Endometrium (tissue), 2 donors: ENCODE results near the gene CXCL16.

ENCODE experiments used
- FAIRE-seq: peaks from 2 replicates; lab custom pipeline; 2012; peaks lifted over from hg19 to GRCh38; lab: Jason Lieb, UNC
- donor health status: control.
- donor health status: control.

CXCL16 gene

DNA sequence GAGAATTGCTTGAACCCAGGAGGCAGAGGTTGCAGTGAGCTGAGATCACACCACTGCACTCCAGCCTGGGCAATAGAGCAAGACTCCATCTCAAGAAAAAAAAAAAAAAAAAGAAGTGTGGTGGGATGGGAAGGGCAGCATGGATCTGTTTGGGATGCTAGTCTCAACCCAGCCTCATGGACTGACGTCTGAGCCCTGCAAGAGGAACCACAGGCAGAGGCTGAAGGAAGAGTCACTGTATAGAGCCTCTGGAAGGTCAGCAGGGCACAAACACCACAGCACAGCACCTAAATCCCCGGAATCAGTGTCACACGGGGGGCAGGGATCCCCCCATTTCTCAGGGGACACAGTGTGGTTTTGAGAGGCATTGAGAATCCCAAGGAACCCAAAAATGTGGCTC is 10.9 kb upstream of the CXCL16 start:
- FAIRE-seq = no peak

DNA sequence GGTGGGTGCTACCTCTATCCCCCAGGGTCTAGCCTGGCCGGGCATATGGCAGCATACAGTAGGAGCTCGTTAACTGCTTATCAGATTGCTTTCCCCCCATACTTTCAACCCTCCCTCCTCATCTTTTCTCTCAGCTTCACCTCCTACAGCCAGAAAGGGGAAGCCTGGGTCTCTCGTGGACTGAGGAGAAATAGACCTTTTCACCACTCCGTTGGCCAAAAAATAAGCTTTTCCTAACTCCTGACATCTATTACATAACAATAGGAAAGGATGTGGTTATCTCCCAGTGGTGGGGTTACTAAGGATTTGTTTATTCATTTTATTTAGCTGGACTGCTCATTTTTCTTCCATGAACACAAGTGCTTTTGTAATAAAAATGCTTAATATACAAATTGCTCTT is 9.0 kb upstream of the CXCL16 start:
- no peak for FAIRE-seq

DNA sequence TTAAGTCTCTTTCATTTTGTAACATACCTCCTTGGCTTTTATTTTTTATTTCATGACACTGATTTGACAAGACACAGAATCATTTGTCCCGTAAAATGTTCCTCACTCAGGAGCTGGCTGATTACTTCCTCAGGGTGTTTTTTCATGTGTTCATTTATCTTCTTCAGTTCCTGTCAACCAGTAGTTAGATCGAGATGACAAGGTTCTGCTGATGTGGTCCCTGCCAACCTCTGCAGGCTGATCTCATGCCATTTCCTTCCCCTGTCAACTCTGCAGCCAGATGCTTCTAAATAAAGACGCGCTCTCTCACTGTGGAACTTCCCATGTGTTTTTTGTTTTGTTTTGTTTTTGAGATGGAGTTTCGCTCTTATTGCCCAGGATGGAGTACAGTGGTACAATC is 8.1 kb upstream of the CXCL16 start:
- FAIRE-seq = no peak

DNA sequence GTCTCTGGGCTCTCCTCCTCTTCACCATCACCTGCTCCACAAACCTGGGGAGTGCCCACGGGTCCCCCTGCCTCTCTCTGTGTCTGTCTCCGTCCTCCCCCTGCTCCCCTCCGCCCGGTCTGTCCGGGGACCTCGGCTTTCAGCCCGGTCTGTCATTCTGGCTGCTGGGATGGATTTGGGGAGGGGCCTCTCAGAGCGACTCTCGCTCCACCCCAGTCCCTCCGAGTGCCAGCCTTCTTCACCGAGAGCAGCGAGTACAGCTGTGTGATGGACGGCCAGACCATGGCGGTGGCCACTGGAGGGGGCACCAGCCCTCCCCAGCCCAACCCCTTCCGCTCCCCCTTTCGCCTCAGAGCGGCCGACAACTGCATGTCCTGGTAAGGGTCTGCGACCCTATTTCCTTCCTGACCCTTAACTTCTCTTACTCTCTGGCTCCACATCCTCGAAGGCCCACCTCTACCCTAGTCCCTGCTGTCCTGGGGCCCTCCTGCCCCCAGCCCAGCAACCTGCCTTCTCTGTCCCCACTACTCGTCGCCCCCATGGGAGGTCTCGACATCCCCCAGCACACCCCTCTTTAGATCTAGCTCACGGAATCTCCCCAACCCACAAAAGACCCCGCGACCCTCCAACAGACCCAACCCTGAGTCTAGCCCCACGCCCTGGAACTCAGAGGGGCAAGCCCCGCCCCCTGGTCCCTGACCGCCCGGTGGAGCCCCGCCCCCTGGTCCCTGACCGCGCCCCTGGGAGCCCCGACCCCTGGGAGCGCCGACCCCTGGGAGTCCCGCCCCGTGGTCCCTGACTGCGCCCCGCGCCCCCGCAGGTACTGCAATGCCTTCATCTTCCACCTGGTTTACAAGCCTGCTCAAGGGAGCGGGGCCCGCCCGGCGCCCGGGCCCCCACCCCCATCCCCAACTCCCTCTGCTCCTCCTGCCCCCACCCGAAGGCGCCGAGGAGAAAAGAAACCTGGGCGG is 5.6 kb upstream of the CXCL16 start:
- FAIRE-seq = no peak

DNA sequence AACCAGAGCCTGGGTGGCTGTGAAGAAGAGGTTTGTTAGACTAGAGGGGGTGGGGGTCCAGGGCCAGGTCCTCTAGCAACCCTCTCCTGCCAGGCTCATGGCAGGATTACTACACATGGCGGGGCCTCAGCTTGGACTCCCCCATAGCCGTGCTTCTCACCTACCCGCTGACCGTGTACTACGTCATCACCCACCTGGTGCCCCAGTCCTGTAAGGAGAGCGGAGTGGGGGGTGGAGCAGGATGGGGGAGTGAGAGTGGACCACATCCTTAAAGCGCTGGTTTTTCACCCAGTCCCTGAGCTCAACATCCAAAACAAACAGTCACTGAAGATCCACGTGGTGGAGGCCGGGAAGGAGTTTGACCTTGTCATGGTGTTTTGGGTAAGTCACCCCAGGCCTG is 4.2 kb upstream of the CXCL16 start:
- no peak for FAIRE-seq

DNA sequence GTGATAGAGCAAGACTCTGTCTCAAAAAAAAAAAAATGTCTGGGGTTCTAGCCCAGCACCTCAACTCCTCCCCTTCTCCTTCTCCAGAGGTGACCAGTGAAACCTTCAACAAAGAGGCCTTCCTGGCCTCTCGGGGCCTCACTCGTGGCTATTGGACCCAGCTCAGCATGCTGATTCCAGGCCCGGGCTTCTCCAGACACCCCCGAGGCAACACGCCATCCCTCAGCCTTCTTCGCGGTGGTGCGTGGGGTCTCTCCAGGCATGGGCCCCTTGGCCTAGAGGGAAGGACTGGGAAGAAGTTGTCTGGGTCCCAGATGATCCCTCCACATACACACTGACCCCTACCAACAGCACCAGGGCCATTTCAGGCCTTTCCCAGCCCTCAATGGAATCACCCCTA is 3.5 kb upstream of the CXCL16 start:
- FAIRE-seq = no peak

DNA sequence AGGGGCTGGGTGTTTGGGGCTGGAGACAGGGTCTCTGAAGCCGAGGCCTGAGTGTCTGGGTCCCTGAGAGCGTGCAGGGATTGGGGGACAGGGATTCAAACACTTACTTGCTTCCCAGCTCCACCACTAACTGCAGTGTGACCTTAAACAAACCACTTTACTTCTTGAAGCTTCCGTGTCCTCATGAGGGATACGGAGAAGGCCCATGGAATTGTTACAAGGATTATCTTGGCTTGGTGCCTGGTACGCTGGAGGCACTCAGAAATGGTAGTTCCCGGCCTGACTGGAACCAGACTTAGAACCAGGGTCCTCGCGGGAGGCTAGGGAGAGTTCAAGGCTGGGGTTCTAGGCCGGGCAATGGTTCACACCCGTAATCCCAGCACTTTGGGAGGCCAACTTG is 2.9 kb upstream of the CXCL16 start:
- FAIRE-seq = no peak

DNA sequence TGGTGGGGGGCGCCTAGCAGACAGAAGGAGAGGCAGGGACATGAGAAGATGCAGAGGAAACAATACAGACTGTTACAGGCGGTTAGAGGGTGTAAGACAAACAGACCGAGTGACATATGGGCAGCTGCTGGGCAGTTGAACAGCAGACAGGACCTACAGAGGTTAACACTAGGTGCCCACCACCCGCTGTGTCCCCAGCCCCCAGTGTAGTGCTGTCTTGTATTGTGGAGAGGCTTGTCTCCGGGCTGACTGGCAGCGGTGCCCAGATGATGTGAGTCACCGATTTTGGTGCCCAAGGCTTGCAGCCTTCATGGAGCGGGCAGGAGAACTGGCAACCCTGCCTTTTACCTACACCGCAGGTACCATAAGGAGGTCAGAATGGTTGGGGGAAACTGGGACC is 2.4 kb upstream of the CXCL16 start:
- no peak for FAIRE-seq

DNA sequence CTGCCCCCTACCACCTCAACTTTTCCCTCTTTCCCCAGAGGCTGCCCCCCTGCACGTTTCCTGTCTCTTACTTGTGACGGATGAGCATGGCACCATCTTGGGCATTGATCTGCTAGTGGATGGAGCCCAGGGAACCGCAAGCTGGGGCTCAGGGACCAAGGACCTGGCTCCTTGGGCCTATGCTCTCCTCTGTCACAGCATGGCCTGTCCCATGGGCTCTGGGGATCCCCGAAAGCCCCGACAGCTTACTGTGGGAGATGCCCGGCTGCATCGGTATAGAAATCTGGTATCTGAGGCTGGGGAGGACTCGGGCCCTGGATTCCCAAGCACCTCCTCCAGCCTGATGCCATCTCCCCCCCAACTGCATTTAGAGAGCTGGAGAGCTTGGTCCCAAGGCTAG is 1.8 kb upstream of the CXCL16 start:
- no peak for FAIRE-seq

DNA sequence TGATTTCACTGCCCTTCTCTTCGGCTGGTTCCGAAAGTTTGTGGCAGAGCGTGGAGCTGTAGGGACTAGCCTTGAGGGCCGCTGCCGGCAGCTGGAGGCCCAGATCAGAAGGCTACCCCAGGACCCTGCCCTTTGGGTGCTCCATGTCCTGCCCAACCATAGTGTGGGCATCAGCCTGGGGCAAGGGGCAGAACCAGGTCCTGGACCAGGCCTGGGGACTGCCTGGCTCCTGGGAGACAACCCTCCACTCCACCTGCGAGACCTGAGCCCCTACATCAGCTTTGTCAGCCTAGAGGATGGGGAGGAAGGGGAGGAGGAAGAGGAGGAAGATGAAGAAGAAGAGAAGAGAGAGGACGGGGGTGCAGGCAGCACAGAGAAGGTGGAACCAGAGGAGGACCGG is 856 bp upstream of the CXCL16 start:
- no peak for FAIRE-seq

DNA sequence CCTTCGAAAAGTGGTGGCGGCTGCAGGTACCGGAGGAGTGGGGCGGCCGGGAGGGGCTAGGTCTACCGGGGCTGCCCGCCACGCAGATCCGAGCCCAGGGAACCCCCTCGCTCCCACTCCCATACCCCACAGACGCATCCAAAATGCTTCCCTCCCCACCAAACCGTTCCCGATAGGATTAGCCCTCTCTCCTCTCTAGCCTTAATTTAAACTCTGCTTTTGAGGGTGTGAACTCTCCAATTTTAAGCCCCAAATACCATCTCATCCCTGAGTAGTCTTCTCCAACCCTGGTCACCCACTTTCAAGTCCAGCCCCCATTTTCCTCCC is 260 bp upstream of the CXCL16 start:
- FAIRE-seq = no peak

DNA sequence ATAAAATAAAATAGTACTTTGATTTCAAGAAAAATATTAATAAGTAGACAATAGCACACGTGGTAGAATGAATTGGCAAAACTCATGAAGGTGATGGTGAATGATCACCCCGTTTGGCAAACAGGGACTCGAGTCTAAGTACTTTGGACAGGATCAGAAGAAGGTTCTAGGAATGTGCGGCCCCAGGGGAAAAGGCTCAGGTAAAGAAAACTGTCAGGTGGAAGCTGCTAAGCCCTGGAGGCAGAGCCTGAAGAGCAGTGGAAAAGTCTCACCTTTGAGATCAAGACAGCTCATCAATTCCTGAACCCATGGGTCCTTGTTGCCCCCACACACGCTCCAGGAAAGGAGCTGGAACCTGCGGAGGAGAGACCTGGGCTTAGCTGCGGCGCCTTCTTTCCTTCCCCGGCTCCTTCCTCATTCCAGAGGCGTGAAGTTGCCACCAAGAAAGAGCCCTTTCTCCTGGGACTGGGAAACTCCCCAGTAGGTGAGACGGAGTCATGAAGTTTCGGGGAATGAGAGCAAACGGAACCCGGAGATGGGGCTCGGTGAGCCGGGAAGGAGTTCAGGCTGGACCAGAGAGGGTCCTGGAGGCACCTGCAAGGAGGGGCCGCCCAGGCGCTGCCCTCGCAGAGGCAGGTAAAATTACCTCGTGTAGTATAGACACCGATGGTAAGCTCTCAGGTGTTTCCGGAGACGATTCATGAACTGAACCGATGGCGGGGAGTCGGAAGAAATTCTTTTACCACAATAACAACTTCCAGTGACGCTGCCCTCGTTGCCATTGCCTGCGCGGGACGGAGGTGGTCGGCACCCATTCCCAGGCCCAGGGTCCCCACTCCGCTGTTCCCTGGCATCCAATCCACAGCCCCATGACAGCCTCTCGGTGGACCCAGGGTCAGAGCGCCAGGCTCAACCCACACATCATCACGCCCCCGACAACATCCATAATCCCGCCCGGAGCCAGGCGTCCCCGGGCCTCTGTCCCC is 1.3 kb downstream of the CXCL16 start:
- FAIRE-seq = no peak

DNA sequence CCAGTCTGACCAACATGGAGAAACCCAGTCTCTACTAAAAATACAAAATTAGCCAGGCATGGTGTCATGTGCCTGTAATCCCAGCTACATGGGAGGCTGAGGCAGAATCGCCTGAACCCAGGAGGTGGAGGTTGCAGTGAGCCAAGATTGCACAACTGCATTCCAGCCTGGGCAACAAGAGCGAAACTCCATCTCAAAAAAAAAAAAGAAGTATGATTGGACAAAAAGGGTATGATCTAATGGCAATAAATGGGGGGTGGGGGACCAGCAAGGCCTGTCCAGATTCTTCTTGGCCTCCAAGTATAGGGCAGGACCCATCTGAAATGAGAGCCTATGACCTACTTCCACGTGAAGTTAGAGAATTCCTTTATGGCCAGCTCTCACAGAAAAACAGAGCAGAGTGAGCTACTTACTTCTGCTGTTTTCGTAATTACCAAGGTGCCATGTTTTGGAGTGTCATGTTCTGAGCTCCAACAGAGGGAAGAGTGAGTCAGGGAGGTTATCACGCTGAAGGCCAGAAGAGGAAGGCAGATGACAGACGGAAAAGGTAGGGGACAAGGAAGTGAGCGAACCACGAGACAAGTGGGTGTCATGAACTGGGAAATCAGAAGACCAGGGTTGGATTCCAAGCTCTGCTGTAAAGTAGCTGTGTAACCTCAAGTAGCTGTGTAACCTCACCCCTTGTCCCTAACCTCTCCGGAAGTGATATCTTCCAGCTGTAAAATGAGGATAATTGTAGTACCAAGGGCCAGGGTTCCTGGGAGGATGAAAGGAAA is 3.7 kb downstream of the CXCL16 start:
- no peak for FAIRE-seq

DNA sequence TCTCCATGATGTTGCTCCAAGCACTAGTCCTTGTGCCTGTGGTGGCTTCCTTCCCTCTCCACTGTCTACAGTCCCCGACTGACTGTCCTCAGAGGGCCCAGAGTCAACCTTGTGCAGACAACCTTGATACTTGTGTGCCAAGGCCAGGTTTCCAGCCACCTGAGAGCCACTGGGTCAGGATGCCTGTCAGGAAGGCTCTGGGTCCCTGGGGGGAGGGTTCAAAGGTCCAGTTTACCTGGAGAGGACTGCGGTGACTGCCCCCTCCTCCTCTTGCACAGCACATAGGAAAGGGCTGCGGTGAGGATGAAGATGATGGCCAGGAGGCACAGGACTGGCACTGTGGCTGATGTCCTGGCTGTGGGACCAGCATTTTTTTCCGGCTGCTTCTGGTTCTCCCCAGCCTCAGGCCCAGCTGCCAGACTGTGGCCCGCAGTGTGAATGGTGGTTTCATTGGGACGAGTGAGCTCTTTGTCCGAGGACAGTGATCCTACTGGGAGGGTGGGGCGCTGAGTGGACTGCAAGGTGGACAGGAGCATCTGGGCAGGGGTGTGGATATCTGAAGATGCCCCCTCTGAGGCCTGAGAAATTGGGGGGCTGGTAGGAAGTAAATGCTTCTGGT is 4.8 kb downstream of the CXCL16 start:
- no peak for FAIRE-seq

DNA sequence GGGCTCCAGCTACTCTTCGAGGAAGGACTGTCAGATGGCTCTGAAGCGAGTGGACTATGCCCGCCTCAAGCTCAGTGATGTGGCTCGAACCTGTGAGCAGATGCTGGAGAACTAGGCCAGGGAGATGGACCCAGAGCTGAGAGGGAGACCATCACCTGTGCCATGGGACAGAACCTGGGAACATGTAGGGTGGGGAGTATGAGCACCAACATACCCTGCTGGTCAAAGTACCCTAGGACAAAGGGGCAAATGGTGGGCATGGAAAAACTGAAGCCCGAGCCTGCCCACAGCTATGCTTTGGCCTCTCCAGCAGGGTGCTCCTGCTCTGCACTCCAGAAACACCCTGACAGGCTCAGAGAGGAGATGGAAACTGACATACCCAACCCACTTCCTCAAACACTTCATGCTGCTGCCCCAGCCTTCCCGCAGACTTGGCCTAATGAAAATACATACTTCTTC is 6.6 kb downstream of the CXCL16 start:
- FAIRE-seq = no peak

DNA sequence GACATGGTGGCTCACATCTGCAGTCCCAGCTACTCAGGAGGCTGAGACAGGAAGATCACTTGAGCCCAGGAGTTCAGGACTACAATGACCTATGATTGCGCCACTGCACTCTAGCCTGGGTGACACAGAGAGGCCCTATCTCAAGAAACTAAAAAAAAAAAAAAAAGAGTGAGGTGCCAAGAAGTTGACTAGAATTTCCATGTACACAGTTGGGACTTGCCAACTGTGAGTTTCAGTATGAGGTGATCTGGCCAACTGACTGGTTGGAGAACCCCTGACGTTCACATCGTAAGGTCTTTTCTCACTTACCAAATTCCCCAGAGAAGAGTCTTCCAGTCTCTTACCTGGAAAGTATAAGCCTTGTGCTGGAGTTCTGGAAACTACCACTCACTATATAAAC is 11.6 kb downstream of the CXCL16 start:
- FAIRE-seq = no peak

DNA sequence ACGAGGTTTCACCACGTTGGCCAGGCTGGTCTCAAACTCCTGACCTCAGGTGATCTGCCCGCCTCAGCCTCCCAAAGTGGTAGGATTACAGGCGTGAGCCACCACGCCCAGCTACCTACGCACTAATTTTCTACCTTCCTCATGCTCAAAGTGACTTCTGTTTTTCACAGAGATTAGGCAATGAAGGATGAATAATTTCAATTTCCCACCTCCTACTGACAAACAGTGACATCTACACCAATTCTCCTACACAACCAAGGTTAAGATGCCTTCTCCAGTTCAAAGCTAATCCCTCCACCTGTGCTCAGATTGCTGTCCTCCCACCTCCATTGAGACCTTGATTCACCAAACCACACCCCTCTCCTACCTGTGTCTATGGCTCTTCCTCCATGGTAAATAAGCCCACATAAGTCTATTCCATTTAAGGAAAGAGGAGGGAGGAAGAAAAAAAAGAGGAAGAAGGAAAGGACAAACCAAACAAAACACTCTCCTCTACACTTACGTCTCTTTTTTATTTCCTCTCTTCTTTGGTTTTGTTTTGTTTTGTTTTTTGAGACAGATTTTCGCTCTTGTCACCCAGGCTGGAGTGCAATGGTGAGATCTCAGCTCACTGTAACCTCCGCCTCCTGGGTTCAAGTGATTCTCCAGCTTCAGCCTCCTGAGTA is 13.9 kb downstream of the CXCL16 start:
- no peak for FAIRE-seq

DNA sequence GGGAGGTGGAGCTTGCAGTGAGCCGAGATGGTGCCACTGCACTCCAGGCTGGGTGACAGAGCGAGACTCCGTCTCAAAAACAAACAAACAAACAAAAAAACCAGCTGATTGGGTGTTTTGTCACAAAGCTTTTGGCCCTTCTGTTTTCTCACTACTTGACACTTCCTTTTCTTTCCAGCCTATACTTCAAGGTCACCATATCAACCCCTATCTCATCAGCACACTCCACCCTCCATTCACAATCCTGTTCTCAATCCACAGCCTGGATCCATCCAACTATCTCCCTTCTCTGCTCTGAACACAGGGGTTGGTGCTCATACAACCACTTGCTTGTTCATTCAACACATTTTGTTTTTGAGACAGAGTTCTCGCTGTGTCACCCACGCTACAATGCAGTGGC is 15.1 kb downstream of the CXCL16 start:
- FAIRE-seq = no peak

DNA sequence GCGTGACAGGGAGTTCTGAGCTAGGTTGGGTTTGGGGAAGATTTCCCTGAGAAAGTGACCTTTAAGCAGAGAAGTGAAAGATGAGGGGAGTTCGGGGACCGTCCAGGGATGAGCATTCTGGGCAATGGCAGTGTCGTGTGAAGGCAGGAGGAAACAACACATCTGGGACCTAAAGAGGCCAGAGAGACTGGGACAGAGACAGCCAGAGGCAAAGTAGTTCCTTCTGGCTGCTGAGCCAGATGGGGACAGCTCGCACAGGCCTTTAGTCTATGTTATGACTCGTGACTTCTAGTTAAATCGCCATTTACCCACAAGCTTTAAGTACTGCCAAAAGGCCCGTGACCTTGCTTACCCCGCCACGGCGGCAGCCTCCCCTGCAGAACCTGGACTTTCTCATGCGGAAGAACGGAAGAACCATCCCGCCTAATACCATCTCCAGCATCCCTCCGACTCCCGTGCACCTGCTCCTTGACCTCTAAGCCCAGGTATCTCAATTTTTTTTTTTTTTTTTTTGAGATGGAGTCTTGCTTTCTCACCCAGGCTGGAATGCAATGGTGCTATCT is 17.0 kb downstream of the CXCL16 start:
- no peak for FAIRE-seq

DNA sequence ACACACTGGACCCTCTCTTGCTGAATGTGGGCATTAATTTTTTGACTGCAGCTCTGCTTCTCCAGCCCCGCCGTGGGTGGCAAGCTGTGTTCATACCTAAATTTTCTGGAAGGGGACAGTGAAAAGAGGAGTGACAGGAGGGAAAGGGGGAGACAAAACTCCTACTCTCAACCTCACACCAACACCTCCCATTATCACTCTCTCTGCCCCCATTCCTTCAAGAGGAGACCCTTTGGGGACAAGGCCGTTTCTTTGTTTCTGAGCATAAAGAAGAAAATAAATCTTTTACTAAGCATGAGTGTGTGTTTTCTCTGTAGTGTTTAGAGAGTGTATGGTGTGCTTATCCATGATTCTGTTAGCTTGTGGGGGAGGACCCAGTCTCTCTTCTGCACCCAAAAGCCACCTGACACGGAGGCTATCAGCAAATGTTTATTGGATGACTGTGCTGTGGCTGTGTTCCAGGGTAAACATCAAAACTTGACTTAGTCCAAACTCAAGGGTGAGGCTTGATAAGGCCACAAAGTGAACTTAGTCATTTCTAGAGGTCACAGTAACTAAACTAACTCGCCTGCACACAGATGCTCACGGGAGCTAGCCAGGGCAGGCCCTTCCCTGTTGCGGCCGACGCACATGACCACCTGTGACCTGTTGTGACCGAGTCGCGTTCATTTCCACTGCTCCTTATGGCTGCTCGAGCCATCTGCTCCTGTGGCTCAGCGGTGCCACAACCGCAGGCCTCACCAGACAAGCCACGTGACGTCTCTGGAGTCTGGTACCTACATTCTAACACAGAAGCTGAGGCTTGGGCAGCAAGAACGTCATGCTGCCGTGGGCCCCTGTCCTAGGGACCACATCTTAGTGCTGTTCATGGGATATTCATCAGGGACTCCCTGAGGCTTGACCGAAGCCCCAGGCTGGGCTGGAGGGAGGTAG is 18.3 kb downstream of the CXCL16 start:
- no peak for FAIRE-seq
